ENCODE results near the gene ARID3C. TPM values are rescaled to one million over a fixed set of nuclear protein-coding genes. Genes with fewer than 3 reads are reported as not detected.

Gene ARID3C
- total and polyA plus RNA-seq, 3 donors from 2014 or later: 0.31 to 0.45 (median 0.37) TPM

GRCh38 chr9:34587271-34587670 is 41.6 kb downstream of the ARID3C start:
- intact Hi-C loops (cut with DNase I; ENCODE audit: low total_unique reads): no loop called here
- WGBS, 2 donors: 71 to 81% methylated on average over 2 of the region's 2 CpGs
- no peak overlapping the region for H3K27ac ChIP-seq
- no peaks in the 10 kb centered on the region for H3K27me3 ChIP-seq
- TF ChIP-seq CTCF (IDR thresholded peaks at IDR 0.05): no peak
- no peak for TF ChIP-seq POLR2A (IDR thresholded peaks at IDR 0.05)
- no peak for DNase-seq
- no peaks in the 10 kb centered on the region for H3K9me3 ChIP-seq
- H3K4me1 ChIP-seq: peaks cover 6% of the 10 kb centered on the region
- no peak overlapping the region for H3K4me3 ChIP-seq
- no peaks in the 10 kb centered on the region for H3K36me3 ChIP-seq (ENCODE audit: low read depth, missing control alignments)

- Histone ChIP-seq H3K4me3 (no peak overlapping the region), H3K27me3 (no peaks in the 10 kb centered on the region), H3K9me3 (no peaks in the 10 kb centered on the region), H3K27ac (no peak overlapping the region), H3K4me1 (peaks cover 5% of the 10 kb centered on the region), H3K36me3 (ENCODE audit: low read depth, missing control alignments) (no peaks in the 10 kb centered on the region)
- no peak for DNase-seq
- intact Hi-C loops (cut with DNase I; ENCODE audit: low total_unique reads): no loop called here
- no peak for TF ChIP-seq CTCF (IDR thresholded peaks at IDR 0.05)
- TF ChIP-seq POLR2A (IDR thresholded peaks at IDR 0.05): no peak
- WGBS, 2 donors: 77 to 85% methylated on average over 5 to 10 of the region's 11 CpGs
Observed at GRCh38 chr9:34585946-34586669, 42.8 kb downstream of the ARID3C start.

GRCh38 chr9:34584970-34585369 is 43.9 kb downstream of the ARID3C start:
- no peaks in the 10 kb centered on the region for H3K27me3 ChIP-seq
- H3K36me3 ChIP-seq (ENCODE audit: low read depth, missing control alignments): no peaks in the 10 kb centered on the region
- H3K9me3 ChIP-seq: no peaks in the 10 kb centered on the region
- intact Hi-C loops (cut with DNase I; ENCODE audit: low total_unique reads): no loop called here
- no peak overlapping the region for H3K4me3 ChIP-seq
- no peak for DNase-seq
- no peak for TF ChIP-seq CTCF (IDR thresholded peaks at IDR 0.05)
- TF ChIP-seq POLR2A (IDR thresholded peaks at IDR 0.05): no peak
- no peaks in the 10 kb centered on the region for H3K4me1 ChIP-seq
- WGBS, 2 donors: 77 to 96% methylated on average over 4 to 5 of the region's 5 CpGs
- no peak overlapping the region for H3K27ac ChIP-seq

- no peaks in the 10 kb centered on the region for H3K4me1 ChIP-seq
- WGBS, 2 donors: 77% methylated on average over 5 of the region's 5 CpGs
- intact Hi-C loops (cut with DNase I; ENCODE audit: low total_unique reads): no loop called here
- no peak overlapping the region for H3K4me3 ChIP-seq
- no peak for TF ChIP-seq CTCF (IDR thresholded peaks at IDR 0.05)
- TF ChIP-seq POLR2A (IDR thresholded peaks at IDR 0.05): no peak
- no peaks in the 10 kb centered on the region for H3K36me3 ChIP-seq (ENCODE audit: low read depth, missing control alignments)
- no peak overlapping the region for H3K27ac ChIP-seq
- no peak for DNase-seq
- H3K9me3 ChIP-seq: no peaks in the 10 kb centered on the region
- H3K27me3 ChIP-seq: no peaks in the 10 kb centered on the region
Observed at GRCh38 chr9:34582787-34583186, 46.1 kb downstream of the ARID3C start.

GRCh38 chr9:34581318-34581717 is 47.5 kb downstream of the ARID3C start:
- no peak overlapping the region for H3K4me3 ChIP-seq
- peaks cover 9% of the 10 kb centered on the region for H3K4me1 ChIP-seq
- no peak overlapping the region for H3K27ac ChIP-seq
- H3K36me3 ChIP-seq (ENCODE audit: low read depth, missing control alignments): no peaks in the 10 kb centered on the region
- H3K9me3 ChIP-seq: no peaks in the 10 kb centered on the region
- no peaks in the 10 kb centered on the region for H3K27me3 ChIP-seq
- 77 to 82% methylated on average over 3 of the region's 3 CpGs for WGBS, 2 donors
- DNase-seq: no peak
- TF ChIP-seq POLR2A (IDR thresholded peaks at IDR 0.05) (no peak), CTCF (IDR thresholded peaks at IDR 0.05) (no peak)
- intact Hi-C loops (cut with DNase I; ENCODE audit: low total_unique reads): no loop called here
